ENCODE data around the gene FOXK2. TPM values are rescaled to one million over a fixed set of nuclear protein-coding genes. Genes with fewer than 3 reads are reported as not detected.

FOXK2 gene
- total RNA-seq, 1 donor from 2014 or later = 55.5 TPM

- H3K9me3 ChIP-seq = no peaks in the 10 kb centered on the region
- no peak overlapping the region for H3K4me3 ChIP-seq
- peaks cover 0 to 12% of the 10 kb centered on the region in 2 donors for H3K36me3 ChIP-seq
- TF ChIP-seq POLR2A (IDR thresholded peaks at IDR 0.05) (no peak), POLR2AphosphoS5 (IDR thresholded peaks at IDR 0.05; ENCODE audit: insufficient read depth in 1 of 2, low read depth in 1 of 2) (no peak)
- TF ChIP-seq, protein P1, sequence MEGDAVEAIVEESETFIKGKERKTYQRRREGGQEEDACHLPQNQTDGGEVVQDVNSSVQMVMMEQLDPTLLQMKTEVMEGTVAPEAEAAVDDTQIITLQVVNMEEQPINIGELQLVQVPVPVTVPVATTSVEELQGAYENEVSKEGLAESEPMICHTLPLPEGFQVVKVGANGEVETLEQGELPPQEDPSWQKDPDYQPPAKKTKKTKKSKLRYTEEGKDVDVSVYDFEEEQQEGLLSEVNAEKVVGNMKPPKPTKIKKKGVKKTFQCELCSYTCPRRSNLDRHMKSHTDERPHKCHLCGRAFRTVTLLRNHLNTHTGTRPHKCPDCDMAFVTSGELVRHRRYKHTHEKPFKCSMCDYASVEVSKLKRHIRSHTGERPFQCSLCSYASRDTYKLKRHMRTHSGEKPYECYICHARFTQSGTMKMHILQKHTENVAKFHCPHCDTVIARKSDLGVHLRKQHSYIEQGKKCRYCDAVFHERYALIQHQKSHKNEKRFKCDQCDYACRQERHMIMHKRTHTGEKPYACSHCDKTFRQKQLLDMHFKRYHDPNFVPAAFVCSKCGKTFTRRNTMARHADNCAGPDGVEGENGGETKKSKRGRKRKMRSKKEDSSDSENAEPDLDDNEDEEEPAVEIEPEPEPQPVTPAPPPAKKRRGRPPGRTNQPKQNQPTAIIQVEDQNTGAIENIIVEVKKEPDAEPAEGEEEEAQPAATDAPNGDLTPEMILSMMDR (IDR thresholded peaks at IDR 0.05) = no peak
- intact Hi-C loops (cut with DNase I) = no loop called here
- H3K27me3 ChIP-seq = no peaks in the 10 kb centered on the region
- H3K27ac ChIP-seq = no peak overlapping the region
- DNase-seq (ENCODE audit: extremely low spot score in 2 of 2) = no peak
- H3K4me1 ChIP-seq = peaks cover 5% of the 10 kb centered on the region
Observed at GRCh38 chr17:82608816-82609215, 89.3 kb downstream of the FOXK2 start.

DNA sequence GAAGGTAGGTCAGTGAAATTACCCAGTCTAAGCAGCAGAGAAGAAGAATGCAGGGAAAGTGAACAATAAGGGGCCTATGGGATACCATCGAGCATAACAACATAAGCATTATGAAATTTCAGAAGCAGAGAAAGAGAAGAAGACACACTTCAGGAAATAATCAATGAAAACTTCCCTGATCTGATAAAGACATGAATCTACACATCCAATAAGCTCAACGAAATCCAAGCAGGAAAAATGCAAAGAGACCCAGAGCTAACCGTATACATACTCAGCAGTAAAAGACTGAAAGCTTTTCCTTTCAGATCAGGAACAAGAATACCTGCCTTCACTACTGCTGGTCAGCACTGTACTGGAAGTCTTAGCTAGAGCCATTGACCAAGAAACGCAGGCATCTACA lies 90.1 kb downstream of the FOXK2 start:
- Histone ChIP-seq H3K4me3 (no peak overlapping the region), H3K4me1 (peaks cover 5% of the 10 kb centered on the region), H3K27ac (no peak overlapping the region), H3K36me3 (peaks cover 0 to 12% of the 10 kb centered on the region in 2 donors), H3K9me3 (no peaks in the 10 kb centered on the region), H3K27me3 (no peaks in the 10 kb centered on the region)
- TF ChIP-seq POLR2A (IDR thresholded peaks at IDR 0.05) (no peak), POLR2AphosphoS5 (IDR thresholded peaks at IDR 0.05; ENCODE audit: insufficient read depth in 1 of 2, low read depth in 1 of 2) (no peak)
- TF ChIP-seq, protein P1 (IDR thresholded peaks at IDR 0.05) = no peak
- no peak for DNase-seq (ENCODE audit: extremely low spot score in 2 of 2)
- intact Hi-C loops (cut with DNase I) = no loop called here

DNA sequence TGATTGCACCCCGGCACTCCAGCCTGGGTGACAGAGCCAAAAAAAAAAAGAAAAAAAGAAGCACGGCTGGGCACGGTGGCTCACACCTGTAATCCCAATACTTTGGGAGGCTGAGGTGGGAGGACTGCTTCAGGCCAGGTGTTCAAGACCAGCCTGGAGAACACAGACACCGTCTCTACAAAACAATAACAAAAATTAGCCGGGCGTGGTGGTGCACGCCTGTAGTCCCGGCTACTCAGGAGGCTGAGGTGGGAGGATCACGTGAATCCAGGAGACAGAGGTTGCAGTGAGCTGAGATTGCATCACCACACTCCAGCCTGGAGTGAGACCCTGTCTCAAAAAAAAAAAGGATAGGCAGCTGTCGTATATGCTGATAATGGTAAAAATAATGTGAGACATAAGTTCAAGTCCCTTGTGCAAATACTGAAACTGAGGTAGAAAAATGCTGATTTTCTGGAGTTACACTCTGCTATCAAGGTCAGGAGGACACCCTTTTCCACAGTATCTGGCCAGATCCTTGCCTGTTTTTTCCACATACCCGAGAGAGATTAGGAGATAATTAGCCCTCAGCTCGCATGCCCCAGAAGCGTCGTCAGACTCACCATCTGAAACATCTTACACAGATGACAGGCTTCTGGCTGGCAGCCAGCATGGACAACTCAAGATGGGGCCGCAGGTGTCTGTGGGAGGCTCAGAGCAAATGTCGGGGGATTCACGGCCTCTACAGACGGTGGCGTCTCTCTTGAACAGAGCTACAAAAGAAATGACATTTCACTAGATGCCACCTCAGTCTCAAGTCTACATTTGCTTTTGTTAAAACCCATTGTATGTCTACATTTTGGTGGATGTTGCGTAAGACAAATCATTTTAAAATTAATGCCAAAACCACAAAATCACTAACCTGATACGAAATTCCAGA lies 91.9 kb downstream of the FOXK2 start:
- H3K4me1 ChIP-seq = no peaks in the 10 kb centered on the region
- no peak for DNase-seq (ENCODE audit: extremely low spot score in 2 of 2)
- intact Hi-C loops (cut with DNase I) = no loop called here
- TF ChIP-seq POLR2A (IDR thresholded peaks at IDR 0.05) = no peak
- TF ChIP-seq POLR2AphosphoS5 (IDR thresholded peaks at IDR 0.05; ENCODE audit: insufficient read depth in 1 of 2, low read depth in 1 of 2) = no peak
- TF ChIP-seq, protein P1 (IDR thresholded peaks at IDR 0.05) = no peak
- no peak overlapping the region for H3K27ac ChIP-seq
- no peaks in the 10 kb centered on the region for H3K9me3 ChIP-seq
- H3K36me3 ChIP-seq = peaks cover 0 to 29% of the 10 kb centered on the region in 2 donors
- H3K27me3 ChIP-seq = no peaks in the 10 kb centered on the region
- no peak overlapping the region for H3K4me3 ChIP-seq

- no peaks in the 10 kb centered on the region for H3K4me1 ChIP-seq
- intact Hi-C loops (cut with DNase I) = no loop called here
- H3K36me3 ChIP-seq = peaks cover 0 to 47% of the 10 kb centered on the region in 2 donors
- no peaks in the 10 kb centered on the region for H3K27me3 ChIP-seq
- no peaks in the 10 kb centered on the region for H3K9me3 ChIP-seq
- TF ChIP-seq POLR2AphosphoS5 (IDR thresholded peaks at IDR 0.05; ENCODE audit: insufficient read depth in 1 of 2, low read depth in 1 of 2) (peak in 1 of 2 donors; percentile 11), POLR2A (IDR thresholded peaks at IDR 0.05) (no peak)
- TF ChIP-seq, protein P1 (IDR thresholded peaks at IDR 0.05) = no peak
- no peak overlapping the region for H3K4me3 ChIP-seq
- no peak for DNase-seq (ENCODE audit: extremely low spot score in 2 of 2)
- H3K27ac ChIP-seq = no peak overlapping the region
Observed at GRCh38 chr17:82613283-82614094, 94.0 kb downstream of the FOXK2 start.
